Cardiac fibroblast (primary cell): ENCODE data around the gene GPR143.
"Not testable (repeated sequence)": the region's sequence is repeated elsewhere in the genome, so short reads cannot be mapped to it uniquely, and the experiment has no call there.

Experiments
- DNase-seq, 2 donors: peaks; one replicate each; pipeline versions ENCODE4 v3.0.0 to v3.0.0-alpha.2; 2010; ENCODE audit warnings: low read depth in 2 of 2
- H3K4me3 ChIP-seq, 2 donors: replicated peaks in 1 of 2; 1 replicate in 1 of 2; 2 replicates in 1 of 2; pipeline ENCODE4 v1.5.1; 2011; ENCODE audit warnings: low read depth in 2 of 2, low read length in 2 of 2, mild to moderate bottlenecking in 2 of 2, moderate library complexity in 1 of 2
- TF ChIP-seq, protein P1 (sequence below): IDR thresholded peaks from one replicate; pipeline ENCODE4 v1.5.1; 2011; ENCODE audit warnings: low read depth, mild to moderate bottlenecking, low read length, inconsistent platforms

GPR143 gene

DNA sequence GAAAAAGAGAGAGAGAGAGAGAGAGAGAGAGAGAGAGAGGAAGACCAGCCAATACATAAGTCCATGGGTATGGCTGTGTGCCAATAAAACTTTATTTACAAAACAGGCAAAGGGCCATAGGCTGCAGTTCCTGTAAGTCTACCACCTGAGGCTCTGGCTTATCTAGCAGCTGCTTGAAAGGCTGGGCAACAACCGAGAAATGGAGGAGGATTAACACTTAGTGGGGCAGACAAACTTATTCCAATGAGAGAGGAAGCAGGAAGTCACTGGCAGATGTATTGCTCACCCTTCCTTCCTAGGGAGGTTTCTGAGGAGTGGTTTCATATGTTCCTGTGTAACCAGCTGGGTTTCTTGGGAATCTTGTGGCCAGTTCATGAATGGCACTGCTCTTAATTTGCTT lies 4.7 kb upstream of the GPR143 start:
- peak in 1 of 2 donors; percentile 46 for DNase-seq
- TF ChIP-seq, protein P1, sequence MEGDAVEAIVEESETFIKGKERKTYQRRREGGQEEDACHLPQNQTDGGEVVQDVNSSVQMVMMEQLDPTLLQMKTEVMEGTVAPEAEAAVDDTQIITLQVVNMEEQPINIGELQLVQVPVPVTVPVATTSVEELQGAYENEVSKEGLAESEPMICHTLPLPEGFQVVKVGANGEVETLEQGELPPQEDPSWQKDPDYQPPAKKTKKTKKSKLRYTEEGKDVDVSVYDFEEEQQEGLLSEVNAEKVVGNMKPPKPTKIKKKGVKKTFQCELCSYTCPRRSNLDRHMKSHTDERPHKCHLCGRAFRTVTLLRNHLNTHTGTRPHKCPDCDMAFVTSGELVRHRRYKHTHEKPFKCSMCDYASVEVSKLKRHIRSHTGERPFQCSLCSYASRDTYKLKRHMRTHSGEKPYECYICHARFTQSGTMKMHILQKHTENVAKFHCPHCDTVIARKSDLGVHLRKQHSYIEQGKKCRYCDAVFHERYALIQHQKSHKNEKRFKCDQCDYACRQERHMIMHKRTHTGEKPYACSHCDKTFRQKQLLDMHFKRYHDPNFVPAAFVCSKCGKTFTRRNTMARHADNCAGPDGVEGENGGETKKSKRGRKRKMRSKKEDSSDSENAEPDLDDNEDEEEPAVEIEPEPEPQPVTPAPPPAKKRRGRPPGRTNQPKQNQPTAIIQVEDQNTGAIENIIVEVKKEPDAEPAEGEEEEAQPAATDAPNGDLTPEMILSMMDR: no peak
- no peak overlapping the region for H3K4me3 ChIP-seq

DNA sequence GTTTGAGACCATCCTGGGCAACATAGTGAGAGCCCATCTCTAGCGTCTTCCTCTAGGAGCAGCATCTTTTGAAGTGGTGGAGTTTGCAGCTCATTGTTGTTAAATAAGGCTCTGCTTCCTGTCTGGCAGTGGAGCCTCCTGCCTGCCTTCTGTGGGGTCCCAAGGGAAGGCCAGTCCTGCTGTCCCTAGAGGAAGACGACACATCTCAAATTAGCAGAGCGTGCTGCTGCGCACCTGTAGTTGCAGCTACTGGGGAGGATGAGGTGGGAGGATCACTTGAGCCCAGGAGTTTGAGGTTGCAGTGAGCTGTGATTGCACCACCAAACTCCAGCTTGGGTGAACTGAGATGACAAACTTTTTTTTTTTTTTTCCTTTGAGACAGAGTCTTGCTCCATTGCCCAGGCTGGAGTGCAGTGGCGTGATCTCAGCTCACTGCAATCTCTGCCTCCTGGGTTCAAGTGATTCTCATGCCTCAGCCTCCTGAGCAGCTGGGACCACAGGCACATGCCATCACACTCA lies 2.7 kb upstream of the GPR143 start:
- H3K4me3 ChIP-seq, DNase-seq: not testable (repeated sequence)

DNA sequence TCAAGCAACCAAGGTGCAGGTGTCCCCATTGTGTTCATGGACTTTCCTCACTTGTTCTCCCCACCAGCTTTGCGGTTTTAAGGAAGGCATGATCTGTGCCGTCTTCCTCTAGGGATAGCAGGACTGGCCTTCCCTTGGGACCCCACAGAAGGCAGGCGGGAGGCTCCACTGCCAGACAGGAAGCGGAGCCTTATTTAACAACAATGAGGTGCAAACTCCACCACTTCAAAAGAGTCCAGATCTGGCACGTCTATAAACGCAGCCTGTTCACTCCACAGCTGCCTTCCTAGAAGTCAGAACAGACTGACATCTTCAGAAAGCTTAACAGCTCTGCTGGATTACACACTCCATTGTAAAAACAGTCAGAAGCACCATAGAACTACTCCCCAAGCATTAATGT lies 1.7 kb upstream of the GPR143 start:
- H3K4me3 ChIP-seq: no peak overlapping the region
- DNase-seq: peak in 1 of 2 donors; percentile 45
- TF ChIP-seq, protein P1: no peak

DNA sequence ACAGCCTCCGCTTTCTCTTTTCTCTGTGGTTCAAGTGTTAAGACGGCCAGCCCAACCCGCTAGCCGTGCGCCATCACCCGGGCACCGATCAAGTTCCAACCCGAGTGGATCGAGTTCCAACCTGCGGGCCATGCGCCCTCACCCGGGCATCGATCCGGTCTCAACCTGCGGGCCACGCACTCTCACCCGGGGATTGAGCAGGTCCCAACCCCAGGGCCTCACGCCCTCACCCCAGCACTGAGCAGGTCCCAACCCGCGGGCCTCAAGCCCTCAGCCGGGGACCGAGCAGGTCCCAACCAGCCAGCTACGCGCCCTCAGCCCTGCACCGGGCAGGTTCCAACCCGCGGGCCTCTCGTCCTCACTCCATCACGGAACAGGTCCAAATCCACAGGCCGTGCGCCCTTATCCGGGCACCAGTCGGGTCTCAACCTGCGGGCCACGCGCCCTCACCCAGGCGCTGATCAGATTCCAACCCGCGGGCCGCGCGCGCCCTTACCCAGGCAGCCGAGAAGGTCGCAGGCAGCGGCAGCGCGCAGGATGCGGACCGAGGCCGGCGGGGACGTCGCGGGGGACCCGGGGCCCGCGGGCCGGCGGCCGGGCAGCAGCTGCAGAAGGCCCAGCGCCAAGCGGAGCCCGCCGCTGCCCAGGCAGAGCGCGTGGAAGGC lies 443 bp downstream of the GPR143 start:
- TF ChIP-seq, protein P1: no peak
- DNase-seq: no peak
- H3K4me3 ChIP-seq: no peak overlapping the region

DNA sequence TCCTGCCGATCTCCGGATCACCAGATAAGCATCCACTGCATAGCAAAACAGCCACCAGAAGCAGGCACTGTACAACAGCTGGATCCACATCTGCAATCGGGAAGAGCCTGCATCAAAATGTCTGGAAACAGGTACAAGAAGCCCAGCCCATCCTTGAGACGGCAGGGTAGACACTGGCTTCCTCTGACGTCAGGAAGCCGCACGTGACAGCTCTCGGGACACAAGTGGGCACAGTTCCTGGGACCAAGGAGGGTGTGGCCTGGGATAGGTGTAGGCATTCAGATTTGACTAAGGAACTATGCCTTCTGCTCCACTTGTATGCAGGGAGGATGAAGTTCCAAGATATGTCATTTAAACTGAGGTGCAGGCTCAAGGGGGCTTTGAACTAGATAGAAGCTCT lies 6.3 kb downstream of the GPR143 start:
- TF ChIP-seq, protein P1: no peak
- H3K4me3 ChIP-seq: no peak overlapping the region
- no peak for DNase-seq

DNA sequence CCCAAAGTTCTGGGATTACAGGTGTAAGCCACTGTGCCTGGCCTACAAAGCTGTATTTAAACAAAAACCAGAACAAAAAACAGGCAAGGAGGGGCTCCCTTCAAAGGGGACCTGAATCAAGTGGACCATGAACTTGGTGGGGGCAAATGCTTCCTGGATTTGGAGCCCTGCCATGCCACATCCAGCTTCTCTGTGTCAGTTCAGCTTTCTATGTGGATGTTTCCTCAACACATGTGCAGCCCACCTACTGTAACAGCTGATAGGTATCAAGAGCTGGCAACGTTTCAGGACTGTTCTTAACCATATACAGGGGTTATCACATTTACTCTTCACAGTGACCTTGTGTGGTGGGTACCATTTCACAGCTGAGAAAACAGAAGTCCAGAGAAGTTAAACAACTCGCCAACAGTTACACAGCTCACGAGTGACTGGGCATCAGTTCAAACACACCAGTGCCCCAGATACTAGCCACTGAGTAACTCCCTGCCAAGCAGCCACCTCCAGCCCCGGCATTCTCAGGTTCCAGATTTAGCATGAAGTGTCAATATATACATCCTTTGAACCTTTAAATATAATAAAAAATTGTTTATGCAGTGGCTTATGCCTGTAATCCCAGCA lies 7.5 kb downstream of the GPR143 start:
- TF ChIP-seq, protein P1: no peak
- no peak for DNase-seq

DNA sequence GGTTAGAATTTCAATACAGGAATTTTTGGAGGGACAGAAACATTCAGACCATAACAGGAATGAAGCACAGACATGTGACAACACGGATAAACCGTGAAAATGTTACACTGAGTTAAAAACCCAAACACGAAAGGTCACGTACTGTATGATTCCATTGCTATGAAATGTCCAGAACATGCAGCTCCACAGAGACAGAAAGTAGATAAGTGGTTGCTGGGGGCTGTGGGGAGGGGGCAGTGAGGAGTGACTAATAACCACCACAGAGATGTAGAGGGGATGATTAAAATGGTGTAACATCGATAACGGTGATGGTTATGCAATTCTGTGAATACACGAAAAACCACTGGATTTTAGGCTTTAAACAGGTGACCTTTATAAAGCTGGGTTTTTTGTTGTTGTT lies 8.3 kb downstream of the GPR143 start:
- TF ChIP-seq, protein P1: no peak
- H3K4me3 ChIP-seq: no peak overlapping the region
- no peak for DNase-seq

More for the DNA sequence above, 7.5 kb downstream of the GPR143 start:
- H3K4me3 ChIP-seq: no peak overlapping the region
